GM18951 (cell line): ENCODE measurements around the gene JMJD4.

Experiments used
- POLR2A ChIP-seq: IDR thresholded peaks from 4 replicates; pipeline ENCODE4 v1.6.1; 2011; ENCODE audit warnings: mild to moderate bottlenecking; ENCODE audit not compliant: insufficient read length, insufficient read depth; ENCODE audit errors: extremely low read depth
- in situ Hi-C: fragments of 300-500 bp; cut with MboI; formaldehyde crosslinking; loops from one replicate; pipeline ENCODE4 v1.12.0; 2022; ENCODE audit warnings: low sequenced_read_pairs, mixed read lengths, inconsistent platforms; ENCODE audit not compliant: unreplicated experiment

JMJD4 gene

GRCh38 chr1:227765261-227766014 lies 30.3 kb upstream of the JMJD4 start:
- in situ Hi-C loops = no loop called here
- no peak for TF ChIP-seq POLR2A

- in situ Hi-C loops = no loop called here
- TF ChIP-seq POLR2A = no peak
These were observed 28.9 kb upstream of the JMJD4 start for GRCh38 chr1:227764019-227764391.

GRCh38 chr1:227763246-227764018 lies 28.3 kb upstream of the JMJD4 start:
- in situ Hi-C loops = no loop called here
- TF ChIP-seq POLR2A = no peak

DNA sequence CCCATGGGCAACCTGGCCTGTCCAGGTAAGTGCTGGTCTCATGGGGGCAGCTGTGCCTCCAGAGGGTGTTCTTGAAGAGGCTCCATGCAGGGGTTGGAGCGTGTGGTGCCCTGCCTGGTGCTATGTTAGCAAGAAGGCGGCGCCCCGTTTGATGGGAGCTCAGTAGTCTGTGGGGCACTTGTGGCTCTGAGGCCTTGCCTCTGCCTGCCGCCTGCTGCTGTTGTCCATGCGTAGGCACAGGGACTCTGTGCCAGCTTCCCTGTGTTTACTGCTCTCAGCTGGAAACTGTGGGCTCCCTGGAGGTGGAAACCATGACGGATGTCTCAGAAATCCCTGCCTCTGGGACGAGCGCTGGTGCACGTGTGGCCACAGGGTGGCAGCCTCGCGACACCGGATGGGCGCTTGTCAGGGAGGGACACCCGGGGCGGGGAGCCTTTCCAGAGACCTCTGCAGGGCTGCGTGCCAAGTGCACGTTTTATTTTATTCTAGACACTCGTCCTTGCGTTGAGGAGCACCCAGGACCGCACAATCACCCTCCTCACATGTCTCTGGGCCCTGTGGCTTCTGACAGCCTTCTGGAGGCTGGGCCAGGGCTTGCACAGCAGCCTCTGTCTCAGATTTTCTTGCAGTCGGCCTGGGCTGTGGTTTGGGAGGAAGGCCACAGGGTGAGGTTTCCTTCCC lies 27.3 kb upstream of the JMJD4 start:
- in situ Hi-C loops = no loop called here
- TF ChIP-seq POLR2A = no peak

DNA sequence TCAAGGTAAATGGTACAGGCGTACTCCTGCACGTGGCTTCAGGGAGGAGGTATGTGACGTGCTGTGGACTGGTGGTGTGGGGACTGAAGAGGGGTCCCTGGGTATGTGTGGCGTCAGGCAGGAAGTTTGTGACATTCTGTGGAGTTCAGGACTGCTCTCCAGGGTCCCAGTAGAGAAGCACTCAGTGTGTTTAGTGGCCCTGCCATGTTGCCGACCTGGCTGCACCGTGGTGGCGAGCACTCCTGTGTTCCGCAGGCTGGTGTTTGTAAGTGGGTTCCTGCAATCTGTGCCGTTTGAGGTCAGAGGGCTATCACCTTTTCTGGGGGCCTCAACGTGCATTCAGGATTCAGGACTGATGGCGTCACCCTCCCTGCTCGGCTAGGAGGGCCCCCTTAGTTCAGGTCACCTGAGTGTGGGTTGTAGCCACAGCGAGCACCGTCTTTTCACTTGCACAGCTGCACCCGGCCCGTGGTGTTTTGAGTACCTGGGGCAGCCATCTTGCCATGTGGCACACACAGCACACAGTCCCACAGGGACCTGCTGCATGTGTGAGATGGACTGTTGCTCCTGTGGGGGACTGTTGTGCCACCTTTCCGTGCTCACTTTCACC lies 26.6 kb upstream of the JMJD4 start:
- in situ Hi-C loops = no loop called here

DNA sequence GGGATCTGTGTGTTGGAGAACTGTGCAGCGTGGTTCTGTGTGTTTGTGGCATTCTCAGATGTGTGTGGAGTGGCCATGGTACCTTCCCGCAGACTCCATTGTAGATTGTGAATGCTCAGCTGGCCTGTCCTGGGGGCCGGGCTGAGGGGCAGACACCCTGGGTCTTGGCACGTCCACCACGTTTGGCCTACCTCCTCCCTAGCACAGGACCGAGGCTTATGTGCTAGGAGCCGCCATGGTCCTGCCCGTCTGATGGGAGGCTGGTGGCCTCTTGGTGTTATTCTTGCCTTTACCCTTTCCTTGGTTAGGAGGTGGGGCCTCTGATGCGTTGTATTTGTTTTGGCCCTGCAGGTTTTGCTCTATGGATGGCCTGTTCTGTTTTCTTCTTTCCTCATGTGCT lies 25.3 kb upstream of the JMJD4 start:
- TF ChIP-seq POLR2A = no peak
- in situ Hi-C loops = no loop called here

More for the DNA sequence above, 26.6 kb upstream of the JMJD4 start:
- TF ChIP-seq POLR2A = no peak

DNA sequence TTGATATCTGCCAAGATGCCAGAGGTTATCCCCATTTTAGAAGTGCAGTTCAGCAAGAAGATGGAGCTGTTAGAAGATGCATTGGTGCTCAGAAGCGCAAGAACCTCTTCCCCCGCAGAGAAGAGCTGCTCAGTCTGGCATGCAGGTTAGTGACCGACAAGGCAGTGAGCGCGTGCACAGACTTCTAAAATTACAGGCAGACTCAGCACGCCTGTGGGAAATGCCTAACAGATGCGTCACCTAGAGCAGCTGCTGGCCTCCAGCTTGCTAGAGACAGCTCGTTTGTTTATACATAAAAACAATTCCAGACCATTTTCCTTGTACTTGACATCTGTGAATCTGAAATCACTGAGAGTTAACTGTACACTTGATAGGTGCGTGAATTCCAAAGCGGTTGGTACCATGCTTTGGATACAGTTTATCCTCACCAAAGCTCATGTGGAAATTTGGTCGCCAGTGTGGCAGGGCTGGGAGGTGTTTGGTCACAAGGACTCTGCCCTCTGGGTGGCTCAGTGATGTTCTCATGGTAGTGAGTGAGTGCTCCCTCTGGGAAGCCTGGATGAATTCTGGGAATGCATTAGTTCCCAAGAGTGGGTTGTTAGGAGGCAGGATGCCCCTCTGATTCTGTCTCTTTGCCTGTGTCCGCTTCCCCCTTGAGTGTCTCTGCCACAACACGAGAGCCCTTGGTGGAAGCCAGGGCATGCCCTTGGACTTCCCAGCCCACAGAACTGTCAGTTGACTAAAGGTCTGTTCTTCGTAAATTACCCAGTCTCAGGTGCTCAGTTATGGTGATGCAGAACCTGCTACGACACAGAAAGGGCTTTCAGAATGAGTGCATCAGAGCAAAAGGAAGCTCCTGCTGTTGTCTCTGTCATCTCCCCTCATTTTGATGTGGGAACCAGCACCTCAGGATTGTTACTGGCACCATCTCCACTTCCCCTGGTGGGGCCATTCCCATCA lies 24.5 kb upstream of the JMJD4 start:
- in situ Hi-C loops = no loop called here
- no peak for TF ChIP-seq POLR2A

DNA sequence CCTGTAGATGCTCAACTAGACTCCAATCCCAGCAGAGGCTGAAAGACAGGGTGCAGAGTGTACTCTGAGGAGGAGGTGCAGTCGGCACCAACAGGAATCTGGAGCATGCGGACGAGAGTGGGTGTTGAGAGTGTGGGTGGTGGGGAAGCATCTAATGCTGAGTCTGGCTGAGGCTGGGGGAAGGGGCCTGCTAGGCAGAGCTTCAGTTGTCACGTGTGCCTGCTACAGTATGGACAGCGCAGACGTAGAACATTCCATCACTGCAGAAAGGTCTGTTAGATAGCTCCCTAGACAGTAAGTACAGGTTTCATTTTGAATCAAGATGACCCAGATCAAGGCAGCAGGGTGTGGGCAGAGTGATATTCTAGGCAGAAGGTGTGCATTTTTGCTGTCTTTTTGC lies 23.3 kb upstream of the JMJD4 start:
- in situ Hi-C loops = no loop called here
- no peak for TF ChIP-seq POLR2A

GRCh38 chr1:227757781-227758180 lies 22.7 kb upstream of the JMJD4 start:
- no peak for TF ChIP-seq POLR2A
- in situ Hi-C loops = no loop called here

GRCh38 chr1:227756172-227756959 lies 21.3 kb upstream of the JMJD4 start:
- in situ Hi-C loops = no loop called here
- no peak for TF ChIP-seq POLR2A

DNA sequence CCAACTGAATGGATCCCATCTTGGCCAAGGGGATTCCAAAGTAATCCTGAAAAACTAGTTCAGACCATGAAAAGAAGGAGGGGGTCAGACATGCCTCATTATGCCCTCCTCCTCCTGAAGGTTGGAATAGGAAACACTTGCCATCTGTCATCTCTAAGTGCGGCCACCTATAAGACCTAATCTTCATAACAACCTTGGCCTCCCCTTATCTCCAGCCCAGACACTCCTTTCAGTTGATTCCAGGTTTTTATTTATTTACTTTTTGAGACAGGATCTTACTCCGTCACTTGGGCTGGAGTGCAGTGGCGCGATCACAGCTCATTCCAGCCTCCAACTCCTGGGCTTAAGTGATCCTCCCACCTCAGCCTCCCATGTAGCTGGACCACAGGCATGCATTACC lies 19.9 kb upstream of the JMJD4 start:
- TF ChIP-seq POLR2A = no peak
- in situ Hi-C loops = no loop called here
